ENCODE data around the gene KLRC2.

KLRC2 gene

DNA sequence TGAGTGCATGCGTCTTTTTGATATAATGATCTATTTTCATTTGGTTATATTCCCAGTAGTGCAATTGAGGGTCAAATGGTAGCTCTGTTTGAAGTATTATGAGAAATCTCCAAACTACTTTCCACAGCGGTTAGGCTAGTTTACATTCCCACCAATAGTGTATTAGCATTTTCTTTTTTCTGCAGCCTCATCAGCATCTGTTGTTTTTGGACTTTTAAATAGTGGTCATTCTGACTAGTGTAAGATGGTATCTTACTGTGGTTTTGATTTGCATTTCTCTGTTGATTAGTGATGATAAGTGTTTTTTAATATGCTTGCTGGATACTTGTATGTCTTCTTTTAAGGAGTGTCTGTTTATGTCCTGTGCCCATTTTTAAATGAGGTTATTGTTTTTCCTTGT is 21.0 kb upstream of the KLRC2 start:
- H3K4me3 ChIP-seq (ENCODE audit: low read length): no peak overlapping the region
- no peaks in the 10 kb centered on the region for H3K4me1 ChIP-seq (ENCODE audit: low read length)
- H3K9me3 ChIP-seq (ENCODE audit: insufficient read depth, low read length): peaks cover 24% of the 10 kb centered on the region
- no peaks in the 10 kb centered on the region for H4K20me1 ChIP-seq (ENCODE audit: insufficient read depth, low read length)
- H3K4me2 ChIP-seq (ENCODE audit: low read length): no peak overlapping the region
- TF ChIP-seq, protein P1, sequence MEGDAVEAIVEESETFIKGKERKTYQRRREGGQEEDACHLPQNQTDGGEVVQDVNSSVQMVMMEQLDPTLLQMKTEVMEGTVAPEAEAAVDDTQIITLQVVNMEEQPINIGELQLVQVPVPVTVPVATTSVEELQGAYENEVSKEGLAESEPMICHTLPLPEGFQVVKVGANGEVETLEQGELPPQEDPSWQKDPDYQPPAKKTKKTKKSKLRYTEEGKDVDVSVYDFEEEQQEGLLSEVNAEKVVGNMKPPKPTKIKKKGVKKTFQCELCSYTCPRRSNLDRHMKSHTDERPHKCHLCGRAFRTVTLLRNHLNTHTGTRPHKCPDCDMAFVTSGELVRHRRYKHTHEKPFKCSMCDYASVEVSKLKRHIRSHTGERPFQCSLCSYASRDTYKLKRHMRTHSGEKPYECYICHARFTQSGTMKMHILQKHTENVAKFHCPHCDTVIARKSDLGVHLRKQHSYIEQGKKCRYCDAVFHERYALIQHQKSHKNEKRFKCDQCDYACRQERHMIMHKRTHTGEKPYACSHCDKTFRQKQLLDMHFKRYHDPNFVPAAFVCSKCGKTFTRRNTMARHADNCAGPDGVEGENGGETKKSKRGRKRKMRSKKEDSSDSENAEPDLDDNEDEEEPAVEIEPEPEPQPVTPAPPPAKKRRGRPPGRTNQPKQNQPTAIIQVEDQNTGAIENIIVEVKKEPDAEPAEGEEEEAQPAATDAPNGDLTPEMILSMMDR (IDR thresholded peaks at IDR 0.05; ENCODE audit: low read depth, low read length): no peak
- no peak for TF ChIP-seq EZH2phosphoT487 (IDR thresholded peaks at IDR 0.05; ENCODE audit: low read depth)
- H3K27me3 ChIP-seq (ENCODE audit: low read depth, low read length): no peaks in the 10 kb centered on the region
- peaks cover 9% of the 10 kb centered on the region for H3K36me3 ChIP-seq (replicated peaks; ENCODE audit: low read depth, low read length)
- no peak overlapping the region for H2AFZ ChIP-seq (ENCODE audit: low read depth, low read length)
- no peaks in the 10 kb centered on the region for H3K79me2 ChIP-seq (ENCODE audit: low read length)
- H3K9ac ChIP-seq (ENCODE audit: low read length): no peak overlapping the region
- no peak overlapping the region for H3K27ac ChIP-seq (ENCODE audit: low read length)

DNA sequence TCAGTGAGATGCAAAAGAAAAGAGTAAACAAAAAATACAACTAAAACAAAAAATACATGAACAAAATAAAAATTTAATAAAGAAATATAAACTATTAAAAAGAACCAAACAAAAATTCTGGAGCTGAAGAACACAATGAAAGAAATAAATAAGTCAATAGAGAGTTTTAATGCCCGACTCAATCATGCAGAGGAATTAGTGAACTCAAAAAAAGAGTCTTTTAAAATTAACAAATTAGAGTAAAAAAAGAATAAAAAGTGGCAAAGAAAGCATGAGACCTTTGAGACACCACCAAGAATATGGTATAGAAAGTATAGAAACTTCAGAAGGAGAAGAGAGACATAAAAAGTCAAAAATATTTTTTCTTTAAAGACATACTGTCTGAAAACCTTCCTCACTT is 20.0 kb upstream of the KLRC2 start:
- Histone ChIP-seq H3K4me3 (ENCODE audit: low read length) (no peak overlapping the region), H3K36me3 (replicated peaks; ENCODE audit: low read depth, low read length) (peaks cover 9% of the 10 kb centered on the region), H4K20me1 (ENCODE audit: insufficient read depth, low read length) (no peaks in the 10 kb centered on the region), H2AFZ (ENCODE audit: low read depth, low read length) (no peak overlapping the region), H3K9me3 (ENCODE audit: insufficient read depth, low read length) (peaks cover 24% of the 10 kb centered on the region), H3K27me3 (ENCODE audit: low read depth, low read length) (no peaks in the 10 kb centered on the region), H3K4me2 (ENCODE audit: low read length) (no peak overlapping the region), H3K79me2 (ENCODE audit: low read length) (no peaks in the 10 kb centered on the region), H3K9ac (ENCODE audit: low read length) (no peak overlapping the region), H3K27ac (ENCODE audit: low read length) (no peak overlapping the region), H3K4me1 (ENCODE audit: low read length) (no peaks in the 10 kb centered on the region)
- no peak for TF ChIP-seq EZH2phosphoT487 (IDR thresholded peaks at IDR 0.05; ENCODE audit: low read depth)
- TF ChIP-seq, protein P1 (IDR thresholded peaks at IDR 0.05; ENCODE audit: low read depth, low read length): no peak

DNA sequence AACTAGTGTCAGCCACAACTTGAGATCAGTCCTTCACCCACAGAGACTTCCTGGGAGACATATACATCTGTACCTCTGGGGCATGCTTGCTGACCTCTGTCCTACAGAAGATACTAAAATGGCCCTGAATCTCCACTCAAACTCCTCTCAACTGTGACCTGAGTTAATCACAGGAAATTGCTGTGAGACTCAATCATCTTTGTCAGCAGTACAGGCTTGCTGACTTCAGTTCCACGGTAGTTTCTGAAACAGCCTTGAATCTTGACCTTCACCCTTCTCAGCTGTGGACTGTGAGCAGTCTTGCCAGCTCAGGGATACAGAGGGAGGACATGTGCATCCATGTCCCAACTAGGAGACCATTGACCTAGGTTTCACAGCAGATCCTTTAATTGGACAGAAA is 18.7 kb upstream of the KLRC2 start:
- no peak overlapping the region for H2AFZ ChIP-seq (ENCODE audit: low read depth, low read length)
- no peaks in the 10 kb centered on the region for H3K4me1 ChIP-seq (ENCODE audit: low read length)
- no peak overlapping the region for H3K27ac ChIP-seq (ENCODE audit: low read length)
- no peak overlapping the region for H3K4me2 ChIP-seq (ENCODE audit: low read length)
- no peaks in the 10 kb centered on the region for H3K27me3 ChIP-seq (ENCODE audit: low read depth, low read length)
- H3K4me3 ChIP-seq (ENCODE audit: low read length): no peak overlapping the region
- H3K36me3 ChIP-seq (replicated peaks; ENCODE audit: low read depth, low read length): peaks cover 9% of the 10 kb centered on the region
- H3K79me2 ChIP-seq (ENCODE audit: low read length): no peaks in the 10 kb centered on the region
- H3K9ac ChIP-seq (ENCODE audit: low read length): no peak overlapping the region
- TF ChIP-seq, protein P1 (IDR thresholded peaks at IDR 0.05; ENCODE audit: low read depth, low read length): no peak
- TF ChIP-seq EZH2phosphoT487 (IDR thresholded peaks at IDR 0.05; ENCODE audit: low read depth): no peak
- no peaks in the 10 kb centered on the region for H4K20me1 ChIP-seq (ENCODE audit: insufficient read depth, low read length)
- peaks cover 24% of the 10 kb centered on the region for H3K9me3 ChIP-seq (ENCODE audit: insufficient read depth, low read length)

DNA sequence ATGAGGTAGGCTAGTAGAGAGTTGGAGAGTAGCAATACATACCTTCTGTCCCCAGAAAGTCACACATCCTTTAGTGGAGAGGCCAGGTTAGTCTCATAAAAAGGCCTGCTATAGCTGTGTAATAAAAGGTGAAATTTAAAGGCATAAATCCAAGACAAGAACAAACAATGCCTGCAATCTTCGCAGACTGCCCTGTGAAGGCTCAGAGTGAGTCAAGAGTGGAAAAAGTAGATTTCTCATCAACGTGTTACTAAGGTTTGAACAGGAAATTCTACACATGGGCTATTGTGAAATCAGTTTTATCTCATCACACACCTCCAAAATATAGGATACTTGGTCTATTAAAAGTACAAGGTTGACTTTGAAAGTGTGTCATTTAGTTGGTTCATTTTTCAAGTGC is 17.3 kb upstream of the KLRC2 start, which contains the start of gene KLRC1:
Gene KLRC1, minus strand, starts transcription at position 222 of the 400 bp plus-strand sequence. CDS start 2,221 bp downstream, outside the sequence.
- H4K20me1 ChIP-seq (ENCODE audit: insufficient read depth, low read length): no peaks in the 10 kb centered on the region
- H3K4me2 ChIP-seq (ENCODE audit: low read length): no peak within 1 kb of the TSS
- no peaks in the 10 kb centered on the region for H3K27me3 ChIP-seq (ENCODE audit: low read depth, low read length)
- no peak within 1 kb of the TSS for H3K9ac ChIP-seq (ENCODE audit: low read length)
- H3K4me3 ChIP-seq (ENCODE audit: low read length): no peak within 1 kb of the TSS
- no peaks in the 10 kb centered on the region for H3K4me1 ChIP-seq (ENCODE audit: low read length)
- peaks cover 9% of the 10 kb centered on the region for H3K36me3 ChIP-seq (replicated peaks; ENCODE audit: low read depth, low read length)
- no peak within 1 kb of the TSS for H3K27ac ChIP-seq (ENCODE audit: low read length)
- no peaks in the 10 kb centered on the region for H3K79me2 ChIP-seq (ENCODE audit: low read length)
- no peak for TF ChIP-seq EZH2phosphoT487 (IDR thresholded peaks at IDR 0.05; ENCODE audit: low read depth)
- TF ChIP-seq, protein P1 (IDR thresholded peaks at IDR 0.05; ENCODE audit: low read depth, low read length): no peak
- peaks cover 24% of the 10 kb centered on the region for H3K9me3 ChIP-seq (ENCODE audit: insufficient read depth, low read length)
- H2AFZ ChIP-seq (ENCODE audit: low read depth, low read length): no peak within 1 kb of the TSS
